WTC11 (cell line): ENCODE measurements around the gene MCOLN1.

ENCODE experiments used
- CREB1 ChIP-seq: sonication (generic); formaldehyde crosslinking; IDR thresholded peaks from 2 replicates; pipeline ENCODE4 v1.8.0; 2023; ENCODE audit warnings: mild to moderate bottlenecking, missing genetic modification reagents
- CTCF ChIP-seq: fragments of 200-600 bp; IDR thresholded peaks from 2 replicates; pipeline ENCODE4 v1.8.0; 2022; ENCODE audit warnings: antibody characterized with exemption
- E2F4 ChIP-seq: sonication (generic); formaldehyde crosslinking; IDR thresholded peaks from 2 replicates; pipeline ENCODE4 v1.8.1; 2022; ENCODE audit warnings: low read depth, mild to moderate bottlenecking, moderate library complexity, missing genetic modification reagents, borderline replicate concordance
- MAX ChIP-seq: sonication (generic); formaldehyde crosslinking; IDR thresholded peaks from 2 replicates; pipeline ENCODE4 v1.8.0; 2022; ENCODE audit warnings: mild to moderate bottlenecking, missing genetic modification reagents
- OVOL2 ChIP-seq: fragments of 250-450 bp; sonication (Bioruptor Pico); IDR thresholded peaks from 2 replicates; pipeline ENCODE4 v1.9.0; 2021; ENCODE audit warnings: mild to moderate bottlenecking, borderline replicate concordance
- RELA ChIP-seq: sonication (generic); formaldehyde crosslinking; IDR thresholded peaks from 2 replicates; pipeline ENCODE4 v1.8.1; 2022; ENCODE audit warnings: missing genetic modification reagents, mild to moderate bottlenecking, borderline replicate concordance
- SP1 ChIP-seq: sonication (generic); formaldehyde crosslinking; conservative IDR thresholded peaks from 2 replicates; pipeline ENCODE4 v1.8.1; 2022; ENCODE audit warnings: missing genetic modification reagents
- USF2 ChIP-seq: sonication (generic); formaldehyde crosslinking; IDR thresholded peaks from 2 replicates; pipeline ENCODE4 v1.8.1; 2023; ENCODE audit warnings: mild to moderate bottlenecking, missing genetic modification reagents, moderate library complexity

GRCh38 chr19:7534531-7535046, 12.2 kb downstream of the MCOLN1 start:
- TF ChIP-seq OVOL2 (CRISPR knock-in tag) (no peak), CTCF (no peak), E2F4 (CRISPR knock-in tag) (no peak), RELA (CRISPR knock-in tag) (no peak), USF2 (no peak), MAX (CRISPR knock-in tag) (no peak), CREB1 (CRISPR knock-in tag) (no peak), SP1 (CRISPR knock-in tag) (no peak)
